B cell (primary cell): ENCODE data around the gene ATP11A. TPM values are rescaled to one million over a fixed set of nuclear protein-coding genes. Genes with fewer than 3 reads are reported as not detected.
A peak's percentile ranks its signal among the peaks of the same experiment; 100 is the strongest.

Source experiments
- ATAC-seq: fragments of 200-7000 bp; cut with Tn5 transposase; one replicate; pipeline ENCODE4 v1.10.0; 2021; ENCODE audit warnings: low read depth, mild to moderate bottlenecking, moderate number of reproducible peaks, moderate library complexity
- CTCF ChIA-PET: fragments of 350-600 bp; sonication (Branson Sonifier 250); formaldehyde crosslinking; loops from one replicate; lab custom pipeline; 2021; ENCODE audit warnings: antibody characterized with exemption, inconsistent platforms; lab: Charles Lee
- POLR2A ChIA-PET: fragments of 350-600 bp; sonication (Branson Sonifier 250); formaldehyde crosslinking; loops from one replicate; lab custom pipeline; 2021; ENCODE audit warnings: antibody characterized with exemption; lab: Charles Lee
- DNase-seq: peaks from one replicate; pipeline ENCODE4 v3.0.0; 2013
- H2AFZ ChIP-seq: 2 replicates; pipeline ENCODE4 v1.6.1; 2012; ENCODE audit warnings: mild to moderate bottlenecking, low read depth, low read length; ENCODE audit not compliant: insufficient read depth, poor library complexity, severe bottlenecking
- H3K27ac ChIP-seq, 2 donors: 1 replicate in 1 of 2; 2 replicates in 1 of 2; pipeline ENCODE4 v1.5.1; 2012 to 2013; ENCODE audit warnings: low read length in 2 of 2, mild to moderate bottlenecking in 2 of 2, moderate library complexity in 1 of 2
- H3K27me3 ChIP-seq, 4 experiments: fragments of 200-600 bp in 1 of 4; sonication (generic) in 1 of 4; replicated peaks in 1 of 4; 1 replicate in 2 of 4; 2 replicates in 2 of 4; pipeline versions ENCODE4 v1.6.1 to v1.7.0; 2013 to 2016; ENCODE audit warnings: low read length in 3 of 4, mild to moderate bottlenecking in 2 of 4, mixed read lengths in 1 of 4, moderate library complexity in 1 of 4; ENCODE audit not compliant: insufficient read depth in 4 of 4, control insufficient read depth in 3 of 4; ENCODE audit errors: control extremely low read depth in 1 of 4
- H3K36me3 ChIP-seq, 2 experiments: replicated peaks in 1 of 2; 1 replicate in 1 of 2; 2 replicates in 1 of 2; pipeline versions ENCODE4 v1.6.1 to v1.7.1; 2013; ENCODE audit warnings: low read length in 1 of 2; ENCODE audit not compliant: insufficient read depth in 2 of 2, control insufficient read depth in 1 of 2; ENCODE audit errors: control extremely low read depth in 1 of 2, extremely low read depth in 1 of 2
- H3K4me1 ChIP-seq, 2 donors: fragments of 200-600 bp in 1 of 2; sonication (generic) in 1 of 2; 1 replicate in 1 of 2; 2 replicates in 1 of 2; pipeline versions ENCODE4 v1.5.1 to v1.6.1; 2013 to 2017; ENCODE audit warnings: low read length in 2 of 2; ENCODE audit not compliant: control insufficient read depth in 2 of 2, insufficient read depth in 2 of 2
- H3K4me2 ChIP-seq: replicated peaks from 2 replicates; pipeline ENCODE3; 2012; ENCODE audit warnings: mild to moderate bottlenecking, low read depth, low read length; ENCODE audit not compliant: poor library complexity, severe bottlenecking
- H3K4me3 ChIP-seq, 5 experiments: fragments of 200-600 bp in 1 of 5; sonication (generic) in 1 of 5; 1 replicate in 3 of 5; 2 replicates in 2 of 5; pipeline versions ENCODE4 v1.5.1 to v1.7.0; 2011 to 2016; ENCODE audit warnings: low read length in 4 of 5, mild to moderate bottlenecking in 4 of 5, low read depth in 2 of 5, control low read depth in 1 of 5, moderate library complexity in 1 of 5; ENCODE audit not compliant: insufficient read depth in 1 of 5; ENCODE audit errors: control extremely low read depth in 1 of 5, extremely low read depth in 1 of 5
- H3K79me2 ChIP-seq: fragments of 200-600 bp; sonication (generic); one replicate; pipeline ENCODE4 v1.6.0; 2016; ENCODE audit warnings: low read length; ENCODE audit not compliant: control insufficient read depth, insufficient read depth
- H3K9ac ChIP-seq: fragments of 200-600 bp; sonication (generic); 2 replicates; pipeline ENCODE4 v1.6.1; 2017; ENCODE audit warnings: mild to moderate bottlenecking, low read length, moderate library complexity
- H3K9me3 ChIP-seq, 3 donors: one replicate each; pipeline versions ENCODE4 v1.6.1 to v1.7.1; 2013; ENCODE audit warnings: low read length in 2 of 3; ENCODE audit not compliant: control insufficient read depth in 2 of 3, insufficient read depth in 1 of 3; ENCODE audit errors: control extremely low read depth in 1 of 3
- H4K20me1 ChIP-seq: 2 replicates; pipeline ENCODE4 v1.6.0; 2012; ENCODE audit warnings: mild to moderate bottlenecking, low read length; ENCODE audit not compliant: insufficient read depth, control insufficient read depth, poor library complexity, severe bottlenecking
- H3K27ac Mint-ChIP-seq: one replicate; pipeline ENCODE4 v1.8.0; 2021; ENCODE audit warnings: mixed read lengths
- H3K27me3 Mint-ChIP-seq: one replicate; pipeline ENCODE4 v1.8.0; 2021; ENCODE audit warnings: mixed read lengths
- H3K4me1 Mint-ChIP-seq: one replicate; pipeline ENCODE4 v1.8.0; 2021; ENCODE audit warnings: mixed read lengths
- H3K4me3 Mint-ChIP-seq: one replicate; pipeline ENCODE4 v1.8.0; 2021; ENCODE audit warnings: mixed read lengths
- H3K9me3 Mint-ChIP-seq: one replicate; pipeline ENCODE4 v1.8.0; 2022; ENCODE audit warnings: mixed read lengths; ENCODE audit not compliant: insufficient read depth
- EZH2 ChIP-seq: IDR thresholded peaks from 2 replicates; pipeline ENCODE4 v1.6.1; 2012; ENCODE audit warnings: borderline replicate concordance, low read depth, mild to moderate bottlenecking, moderate library complexity, low read length; ENCODE audit not compliant: insufficient read depth, poor library complexity, severe bottlenecking
- WGBS: methylation state at CpG from one replicate; pipeline ENCODE4 v1.1.5; 2013; ENCODE audit warnings: missing lambda C conversion rate; ENCODE audit not compliant: insufficient coverage; 5-methylcytosine and 5-hydroxymethylcytosine counted together
- intact Hi-C: fragments of 100-400 bp; cut with micrococcal nuclease; formaldehyde crosslinking; loops from one replicate; pipeline ENCODE4 v1.10.0; 2022
- polyA plus RNA-seq: library from polyadenylated mRNA; depleted of rRNA; stranded (reverse); fragments of >200 nt; gene quantifications from 2 replicates; pipeline ENCODE4 v1.2.3, GENCODE V29; 2012
- total RNA-seq, 2 donors: library from RNA; stranded (reverse); fragments of 120-200 nt in 1 of 2; gene quantifications; 1 replicate in 1 of 2; 2 replicates in 1 of 2; pipeline versions ENCODE4 v1.2.3 to v1.2.4, GENCODE V29; 2013 to 2022
- TF ChIP-seq, protein P1 (sequence below): fragments of 200-600 bp; IDR thresholded peaks from one replicate; pipeline ENCODE4 v1.8.0; 2022; ENCODE audit warnings: antibody characterized with exemption, mild to moderate bottlenecking

Gene ATP11A
- total and polyA plus RNA-seq, 2 donors (not counting 1 experiment from before 2014, with no cell fraction given) = 36.9 to 60.3 TPM

DNA sequence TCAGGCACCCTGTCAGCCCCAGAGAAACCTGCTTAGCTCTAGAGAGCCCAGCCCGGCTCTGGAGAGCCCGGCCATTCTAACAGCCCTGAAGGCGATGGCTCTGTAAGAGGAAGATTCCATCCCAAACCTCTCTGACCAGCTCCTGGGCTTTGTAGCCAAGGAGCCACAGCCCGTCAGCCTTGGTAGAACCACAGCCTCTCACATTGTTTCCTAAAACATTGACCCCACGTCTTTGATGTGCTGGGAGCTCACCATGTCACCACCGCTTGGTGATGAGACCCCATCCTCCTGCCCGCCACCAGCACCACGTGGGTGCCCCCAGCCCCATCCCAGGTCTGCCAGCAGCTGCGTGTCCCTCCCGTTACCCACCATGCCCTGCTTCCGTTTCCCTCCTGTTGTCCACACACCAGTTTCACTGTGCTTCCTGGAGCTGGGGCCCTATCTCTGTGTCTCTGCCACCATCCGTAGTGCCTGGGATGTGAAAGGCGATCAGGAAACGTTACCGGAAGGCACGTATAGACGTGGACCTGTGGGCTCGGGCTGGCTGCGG lies 185.0 kb downstream of the ATP11A start:
- Mint-ChIP-seq H3K4me3 (peak overlapping the region; percentile 91), H3K4me1 (peaks cover 30% of the 10 kb centered on the region), H3K27me3 (no peaks in the 10 kb centered on the region), H3K9me3 (no peaks in the 10 kb centered on the region), H3K27ac (peak overlapping the region; percentile 98)
- DNase-seq (no peak), ATAC-seq (no peak)
- H2AFZ ChIP-seq = no peak overlapping the region
- peaks cover 21 to 34% of the 10 kb centered on the region in 2 donors for H3K4me1 ChIP-seq
- H3K79me2 ChIP-seq = peaks cover 3% of the 10 kb centered on the region
- H3K36me3 ChIP-seq = peaks cover 0 to 30% of the 10 kb centered on the region in 2 experiments
- H3K27me3 ChIP-seq = no peaks in the 10 kb centered on the region
- intact Hi-C loops = loop anchor here (1.0 to 5.0 kb wide), 3 partner anchors 18 to 258 kb away; partner anchors contain the start of gene ATP11A
- TF ChIP-seq, protein P1, sequence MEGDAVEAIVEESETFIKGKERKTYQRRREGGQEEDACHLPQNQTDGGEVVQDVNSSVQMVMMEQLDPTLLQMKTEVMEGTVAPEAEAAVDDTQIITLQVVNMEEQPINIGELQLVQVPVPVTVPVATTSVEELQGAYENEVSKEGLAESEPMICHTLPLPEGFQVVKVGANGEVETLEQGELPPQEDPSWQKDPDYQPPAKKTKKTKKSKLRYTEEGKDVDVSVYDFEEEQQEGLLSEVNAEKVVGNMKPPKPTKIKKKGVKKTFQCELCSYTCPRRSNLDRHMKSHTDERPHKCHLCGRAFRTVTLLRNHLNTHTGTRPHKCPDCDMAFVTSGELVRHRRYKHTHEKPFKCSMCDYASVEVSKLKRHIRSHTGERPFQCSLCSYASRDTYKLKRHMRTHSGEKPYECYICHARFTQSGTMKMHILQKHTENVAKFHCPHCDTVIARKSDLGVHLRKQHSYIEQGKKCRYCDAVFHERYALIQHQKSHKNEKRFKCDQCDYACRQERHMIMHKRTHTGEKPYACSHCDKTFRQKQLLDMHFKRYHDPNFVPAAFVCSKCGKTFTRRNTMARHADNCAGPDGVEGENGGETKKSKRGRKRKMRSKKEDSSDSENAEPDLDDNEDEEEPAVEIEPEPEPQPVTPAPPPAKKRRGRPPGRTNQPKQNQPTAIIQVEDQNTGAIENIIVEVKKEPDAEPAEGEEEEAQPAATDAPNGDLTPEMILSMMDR = peak; percentile 39
- no peak for TF ChIP-seq EZH2
- CTCF ChIA-PET = interaction anchor here (0.8 to 2.6 kb wide), 19 partner anchors 9 to 262 kb away, joined by 3 to 81 read pairs (median 4); no protein-coding TSS in a partner anchor
- peaks cover 10% of the 10 kb centered on the region for H4K20me1 ChIP-seq
- H3K4me2 ChIP-seq = peak overlapping the region; percentile 75
- H3K27ac ChIP-seq = no peak overlapping the region
- peak overlapping the region in 2 of 5 experiments; percentile 52 to 61 for H3K4me3 ChIP-seq
- WGBS = 80% methylated on average over 19 of the region's 19 CpGs
- peaks cover 0 to 40% (median 8%) of the 10 kb centered on the region in 3 donors for H3K9me3 ChIP-seq
- no peak overlapping the region for H3K9ac ChIP-seq
- POLR2A ChIA-PET = interaction anchor here (0.9 kb wide), 1 partner anchor 20 kb away, joined by 3 read pairs; no protein-coding TSS in a partner anchor

DNA sequence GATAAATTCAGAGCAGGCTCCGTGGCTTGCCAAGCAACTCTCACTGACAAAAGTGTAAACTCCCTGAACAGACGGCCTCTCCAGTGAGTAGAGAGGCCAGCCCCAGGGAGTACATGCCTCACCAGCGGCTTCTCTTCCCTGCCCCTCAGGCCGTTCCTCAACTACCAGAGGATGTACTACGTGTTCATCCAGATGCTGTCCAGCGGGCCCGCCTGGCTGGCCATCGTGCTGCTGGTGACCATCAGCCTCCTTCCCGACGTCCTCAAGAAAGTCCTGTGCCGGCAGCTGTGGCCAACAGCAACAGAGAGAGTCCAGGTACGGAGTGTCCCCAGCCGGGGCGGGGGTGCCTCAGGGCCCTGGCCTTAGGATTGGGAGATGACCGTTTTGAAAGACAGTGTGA lies 185.8 kb downstream of the ATP11A start:
- peaks cover 0 to 36% of the 10 kb centered on the region in 2 experiments for H3K36me3 ChIP-seq
- Mint-ChIP-seq H3K27ac (no peak overlapping the region), H3K9me3 (no peaks in the 10 kb centered on the region), H3K27me3 (no peaks in the 10 kb centered on the region), H3K4me1 (peaks cover 30% of the 10 kb centered on the region), H3K4me3 (no peak overlapping the region)
- ChIA-PET CTCF (interaction anchor here (1.4 to 2.6 kb wide), 3 partner anchors 235 to 236 kb away, joined by 3 to 81 read pairs (median 11); no protein-coding TSS in a partner anchor), POLR2A (no interaction called here)
- H3K27me3 ChIP-seq = no peaks in the 10 kb centered on the region
- no peak overlapping the region for H3K9ac ChIP-seq
- peaks cover 21 to 34% of the 10 kb centered on the region in 2 donors for H3K4me1 ChIP-seq
- no peak overlapping the region for H3K27ac ChIP-seq
- peaks cover 3% of the 10 kb centered on the region for H3K79me2 ChIP-seq
- DNase-seq (peak; percentile 8), ATAC-seq (no peak)
- WGBS = 91% methylated on average over 15 of the region's 15 CpGs
- no peak overlapping the region for H2AFZ ChIP-seq
- H3K4me3 ChIP-seq = no peak overlapping the region
- TF ChIP-seq, protein P1 = no peak
- no peak for TF ChIP-seq EZH2
- peaks cover 0 to 39% (median 8%) of the 10 kb centered on the region in 3 donors for H3K9me3 ChIP-seq
- H3K4me2 ChIP-seq = no peak overlapping the region
- H4K20me1 ChIP-seq = peaks cover 10% of the 10 kb centered on the region
- intact Hi-C loops = loop anchor here (2.0 kb wide), 1 partner anchor 17 kb away; no protein-coding TSS in a partner anchor
